ENCODE measurements around the gene INSL6.

Gene INSL6

GRCh38 chr9:5146241-5146640 is 39.2 kb downstream of the INSL6 start:
- DNase-seq (ENCODE audit: low read depth), result no peak
- TF ChIP-seq, protein P1, sequence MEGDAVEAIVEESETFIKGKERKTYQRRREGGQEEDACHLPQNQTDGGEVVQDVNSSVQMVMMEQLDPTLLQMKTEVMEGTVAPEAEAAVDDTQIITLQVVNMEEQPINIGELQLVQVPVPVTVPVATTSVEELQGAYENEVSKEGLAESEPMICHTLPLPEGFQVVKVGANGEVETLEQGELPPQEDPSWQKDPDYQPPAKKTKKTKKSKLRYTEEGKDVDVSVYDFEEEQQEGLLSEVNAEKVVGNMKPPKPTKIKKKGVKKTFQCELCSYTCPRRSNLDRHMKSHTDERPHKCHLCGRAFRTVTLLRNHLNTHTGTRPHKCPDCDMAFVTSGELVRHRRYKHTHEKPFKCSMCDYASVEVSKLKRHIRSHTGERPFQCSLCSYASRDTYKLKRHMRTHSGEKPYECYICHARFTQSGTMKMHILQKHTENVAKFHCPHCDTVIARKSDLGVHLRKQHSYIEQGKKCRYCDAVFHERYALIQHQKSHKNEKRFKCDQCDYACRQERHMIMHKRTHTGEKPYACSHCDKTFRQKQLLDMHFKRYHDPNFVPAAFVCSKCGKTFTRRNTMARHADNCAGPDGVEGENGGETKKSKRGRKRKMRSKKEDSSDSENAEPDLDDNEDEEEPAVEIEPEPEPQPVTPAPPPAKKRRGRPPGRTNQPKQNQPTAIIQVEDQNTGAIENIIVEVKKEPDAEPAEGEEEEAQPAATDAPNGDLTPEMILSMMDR (conservative IDR thresholded peaks at IDR 0.05; ENCODE audit: control insufficient read depth, insufficient read depth, low read depth, low read length), result no peak

DNA sequence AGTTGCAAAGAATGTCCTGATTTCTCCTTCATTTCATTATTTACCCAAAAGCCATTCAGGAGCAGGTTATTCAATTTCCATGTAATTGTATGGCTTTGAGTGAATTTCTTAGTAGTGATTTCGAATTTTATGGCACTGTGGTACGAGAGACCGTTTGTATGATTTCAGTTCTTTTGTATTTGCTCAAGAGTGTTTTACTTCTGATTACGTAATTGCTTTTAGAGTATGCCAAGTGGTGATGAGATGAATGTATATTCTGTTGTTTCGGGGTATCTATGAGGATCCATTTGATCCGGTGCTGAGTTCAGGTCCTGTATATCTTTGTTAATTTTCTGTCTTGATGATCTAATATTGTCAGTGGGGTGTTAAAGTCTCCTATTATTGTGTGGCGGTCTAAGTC is 41.2 kb downstream of the INSL6 start:
- no peak overlapping the region for H3K4me3 ChIP-seq (ENCODE audit: control insufficient read depth, low read depth, low read length)
- TF ChIP-seq, protein P1 (conservative IDR thresholded peaks at IDR 0.05; ENCODE audit: control insufficient read depth, insufficient read depth, low read depth, low read length), result no peak
- no peak for DNase-seq (ENCODE audit: low read depth)

More at GRCh38 chr9:5146241-5146640, 39.2 kb downstream of the INSL6 start:
- no peak overlapping the region for H3K4me3 ChIP-seq (ENCODE audit: control insufficient read depth, low read depth, low read length)

- H3K4me3 ChIP-seq (ENCODE audit: control insufficient read depth, low read depth, low read length), result no peak overlapping the region
- TF ChIP-seq, protein P1 (conservative IDR thresholded peaks at IDR 0.05; ENCODE audit: control insufficient read depth, insufficient read depth, low read depth, low read length), result no peak
- peak; percentile 14 for DNase-seq (ENCODE audit: low read depth)
Observed at GRCh38 chr9:5140151-5140550, 45.3 kb downstream of the INSL6 start.

GRCh38 chr9:5122516-5122915 is 62.9 kb downstream of the INSL6 start:
- no peak for DNase-seq (ENCODE audit: low read depth)

DNA sequence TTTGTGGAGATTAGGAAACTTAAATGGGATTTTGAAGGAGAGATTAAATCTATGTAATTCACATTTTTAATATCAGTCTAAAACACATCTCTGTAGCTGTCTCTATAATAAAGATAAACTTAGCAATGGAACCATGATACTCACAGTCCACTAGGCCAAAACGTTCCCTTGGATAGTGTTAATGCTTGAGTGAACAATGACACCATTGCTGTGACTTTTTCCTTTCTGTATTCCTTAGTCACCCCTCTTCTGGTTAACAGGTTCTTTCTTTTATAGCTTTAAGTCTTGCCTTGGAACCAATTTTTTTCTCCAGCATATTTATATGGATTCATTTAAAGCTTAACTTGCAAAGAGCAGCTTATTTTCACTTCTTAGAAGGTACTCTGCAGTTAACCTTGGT is 63.3 kb downstream of the INSL6 start:
- no peak for DNase-seq (ENCODE audit: low read depth)
- H3K4me3 ChIP-seq (ENCODE audit: control insufficient read depth, low read depth, low read length), result no peak overlapping the region
- TF ChIP-seq, protein P1 (conservative IDR thresholded peaks at IDR 0.05; ENCODE audit: control insufficient read depth, insufficient read depth, low read depth, low read length), result no peak

More at GRCh38 chr9:5122516-5122915, 62.9 kb downstream of the INSL6 start:
- TF ChIP-seq, protein P1 (conservative IDR thresholded peaks at IDR 0.05; ENCODE audit: control insufficient read depth, insufficient read depth, low read depth, low read length), result no peak
- no peak overlapping the region for H3K4me3 ChIP-seq (ENCODE audit: control insufficient read depth, low read depth, low read length)

DNA sequence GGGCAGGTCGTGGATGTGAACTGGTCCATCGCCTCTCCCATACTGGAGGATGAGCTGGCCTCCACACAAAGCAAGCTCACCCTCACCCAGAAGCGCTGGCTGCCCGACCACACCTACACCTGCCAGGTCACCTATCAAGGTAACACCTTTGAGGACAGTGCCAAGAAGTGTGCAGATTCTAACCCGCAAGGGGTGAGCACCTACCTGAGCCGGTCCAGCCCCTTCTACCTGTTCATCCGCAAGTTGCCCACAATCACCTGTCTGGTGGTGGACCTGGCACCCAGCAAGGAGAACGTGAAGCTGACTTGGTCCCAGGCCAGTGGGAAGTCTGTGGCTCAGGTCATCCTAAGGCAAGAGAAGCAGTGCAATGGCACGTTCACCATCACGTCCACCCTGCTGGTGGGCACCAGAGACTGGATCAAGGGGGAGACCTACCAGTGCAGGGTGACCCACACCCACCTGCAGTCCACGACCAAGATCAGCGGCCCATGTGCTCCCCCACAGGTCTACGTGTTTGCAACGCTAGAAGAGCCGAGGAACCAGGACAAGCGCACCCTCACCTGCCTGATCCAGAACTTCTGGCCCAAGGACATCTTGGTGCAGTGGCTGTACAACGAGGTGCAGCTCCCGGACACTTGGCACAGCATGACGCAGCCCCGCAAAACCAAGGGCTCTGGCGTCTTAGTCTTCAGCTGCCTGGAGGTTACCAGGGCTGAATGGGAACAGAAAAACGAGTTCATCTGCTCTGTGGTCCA is 71.3 kb downstream of the INSL6 start:
- no peak overlapping the region for H3K4me3 ChIP-seq (ENCODE audit: control insufficient read depth, low read depth, low read length)
- DNase-seq (ENCODE audit: low read depth), result no peak
- TF ChIP-seq, protein P1 (conservative IDR thresholded peaks at IDR 0.05; ENCODE audit: control insufficient read depth, insufficient read depth, low read depth, low read length), result no peak
